ENCODE results near the gene PPP1R14B. TPM values are rescaled to one million over a fixed set of nuclear protein-coding genes. Genes with fewer than 3 reads are reported as not detected.
A peak's percentile ranks its signal among the peaks of the same experiment; 100 is the strongest.

The PPP1R14B gene
- total RNA-seq, 1 donor, result 26.4 TPM

GRCh38 chr11:64268025-64268892, 21.5 kb upstream of the PPP1R14B start:
- H3K27me3 ChIP-seq (ENCODE audit: insufficient read depth, low read length), result no peaks in the 10 kb centered on the region
- peak overlapping the region; percentile 66 for H3K4me3 ChIP-seq (ENCODE audit: low read length)
- peaks cover 35% of the 10 kb centered on the region for H3K4me1 ChIP-seq (ENCODE audit: insufficient read depth, low read length)
- no peaks in the 10 kb centered on the region for H3K9me3 ChIP-seq (ENCODE audit: low read depth, low read length)

- Histone ChIP-seq H3K9me3 (ENCODE audit: low read depth, low read length) (no peaks in the 10 kb centered on the region), H3K27me3 (ENCODE audit: insufficient read depth, low read length) (no peaks in the 10 kb centered on the region), H3K4me3 (ENCODE audit: low read length) (no peak overlapping the region), H3K4me1 (ENCODE audit: insufficient read depth, low read length) (peaks cover 35% of the 10 kb centered on the region)
Measured at GRCh38 chr11:64267207-64267945, 20.6 kb upstream of the PPP1R14B start.

DNA sequence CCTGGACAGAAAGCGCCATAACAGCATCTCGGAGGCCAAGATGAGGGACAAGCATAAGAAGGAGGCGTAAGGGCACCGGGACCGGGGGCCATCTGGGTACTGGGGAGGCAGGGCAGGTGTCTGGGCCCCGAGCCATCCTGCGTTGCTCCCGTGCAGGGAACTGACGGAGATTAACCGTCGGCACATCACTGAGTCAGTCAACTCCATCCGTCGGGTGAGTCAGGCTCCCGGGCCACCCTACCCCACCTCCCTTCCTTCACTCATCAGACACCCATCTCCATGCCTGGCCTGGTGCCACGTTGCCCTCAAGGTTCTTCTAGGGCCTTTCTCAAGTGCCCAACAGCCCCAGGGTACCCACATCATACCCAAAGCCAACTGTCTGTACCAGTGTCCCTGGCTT, 19.6 kb upstream of the PPP1R14B start:
- Histone ChIP-seq H3K9me3 (ENCODE audit: low read depth, low read length) (no peaks in the 10 kb centered on the region), H3K4me3 (ENCODE audit: low read length) (no peak overlapping the region), H3K27me3 (ENCODE audit: insufficient read depth, low read length) (no peaks in the 10 kb centered on the region), H3K4me1 (ENCODE audit: insufficient read depth, low read length) (peaks cover 26% of the 10 kb centered on the region)

GRCh38 chr11:64265176-64266160, 18.7 kb upstream of the PPP1R14B start:
- Histone ChIP-seq H3K4me1 (ENCODE audit: insufficient read depth, low read length) (peaks cover 22% of the 10 kb centered on the region), H3K9me3 (ENCODE audit: low read depth, low read length) (no peaks in the 10 kb centered on the region), H3K27me3 (ENCODE audit: insufficient read depth, low read length) (no peaks in the 10 kb centered on the region), H3K4me3 (ENCODE audit: low read length) (no peak overlapping the region)

DNA sequence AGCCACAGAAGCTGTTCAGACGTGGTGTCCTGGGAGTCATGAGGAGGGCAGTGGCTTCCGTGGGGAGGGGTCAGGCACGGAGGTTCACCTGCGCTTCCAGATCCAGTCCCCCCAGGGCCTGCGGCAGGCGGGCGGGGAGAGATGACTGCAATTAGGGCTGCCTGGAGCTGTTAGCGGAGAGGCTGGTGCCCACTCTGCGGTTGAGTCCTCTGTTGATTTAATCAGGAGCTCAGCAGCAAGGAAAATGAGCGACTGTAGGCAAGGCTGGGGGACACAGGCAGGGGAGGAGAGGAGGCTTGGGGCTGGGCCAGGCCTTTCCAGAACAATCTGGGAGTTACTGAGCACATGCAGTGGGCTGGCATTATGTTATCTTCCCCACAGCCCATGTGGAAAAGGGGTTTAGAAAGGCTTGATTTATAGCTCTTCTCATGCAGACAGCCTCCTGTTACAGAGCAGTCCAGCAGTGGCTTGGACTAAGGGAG, 17.7 kb upstream of the PPP1R14B start:
- Histone ChIP-seq H3K27me3 (ENCODE audit: insufficient read depth, low read length) (no peaks in the 10 kb centered on the region), H3K9me3 (ENCODE audit: low read depth, low read length) (no peaks in the 10 kb centered on the region), H3K4me1 (ENCODE audit: insufficient read depth, low read length) (peaks cover 20% of the 10 kb centered on the region), H3K4me3 (ENCODE audit: low read length) (no peak overlapping the region)

DNA sequence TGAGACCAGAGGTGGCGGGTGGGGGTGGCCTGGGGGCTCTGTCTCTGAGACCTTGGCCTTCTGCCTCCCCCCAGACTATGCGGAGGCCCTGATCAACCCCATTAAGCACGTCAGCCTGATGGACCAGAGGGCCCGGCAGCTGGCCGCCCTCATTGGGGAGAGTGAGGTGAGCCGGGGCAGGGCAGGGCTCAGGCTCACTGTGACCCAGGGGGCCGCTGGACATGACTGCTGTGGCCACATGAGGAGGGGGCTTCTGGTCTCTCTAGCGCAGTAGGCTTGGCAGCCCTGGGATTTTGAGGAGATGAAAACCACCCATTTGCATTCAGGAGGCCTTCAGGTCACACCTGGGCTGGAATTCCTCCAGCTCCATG, 17.2 kb upstream of the PPP1R14B start:
- peaks cover 16% of the 10 kb centered on the region for H3K4me1 ChIP-seq (ENCODE audit: insufficient read depth, low read length)
- no peaks in the 10 kb centered on the region for H3K9me3 ChIP-seq (ENCODE audit: low read depth, low read length)
- no peaks in the 10 kb centered on the region for H3K27me3 ChIP-seq (ENCODE audit: insufficient read depth, low read length)
- H3K4me3 ChIP-seq (ENCODE audit: low read length), result no peak overlapping the region

GRCh38 chr11:64263021-64263946, 16.5 kb upstream of the PPP1R14B start:
- H3K4me3 ChIP-seq (ENCODE audit: low read length), result no peak overlapping the region
- no peaks in the 10 kb centered on the region for H3K27me3 ChIP-seq (ENCODE audit: insufficient read depth, low read length)
- no peaks in the 10 kb centered on the region for H3K9me3 ChIP-seq (ENCODE audit: low read depth, low read length)
- peaks cover 9% of the 10 kb centered on the region for H3K4me1 ChIP-seq (ENCODE audit: insufficient read depth, low read length)

DNA sequence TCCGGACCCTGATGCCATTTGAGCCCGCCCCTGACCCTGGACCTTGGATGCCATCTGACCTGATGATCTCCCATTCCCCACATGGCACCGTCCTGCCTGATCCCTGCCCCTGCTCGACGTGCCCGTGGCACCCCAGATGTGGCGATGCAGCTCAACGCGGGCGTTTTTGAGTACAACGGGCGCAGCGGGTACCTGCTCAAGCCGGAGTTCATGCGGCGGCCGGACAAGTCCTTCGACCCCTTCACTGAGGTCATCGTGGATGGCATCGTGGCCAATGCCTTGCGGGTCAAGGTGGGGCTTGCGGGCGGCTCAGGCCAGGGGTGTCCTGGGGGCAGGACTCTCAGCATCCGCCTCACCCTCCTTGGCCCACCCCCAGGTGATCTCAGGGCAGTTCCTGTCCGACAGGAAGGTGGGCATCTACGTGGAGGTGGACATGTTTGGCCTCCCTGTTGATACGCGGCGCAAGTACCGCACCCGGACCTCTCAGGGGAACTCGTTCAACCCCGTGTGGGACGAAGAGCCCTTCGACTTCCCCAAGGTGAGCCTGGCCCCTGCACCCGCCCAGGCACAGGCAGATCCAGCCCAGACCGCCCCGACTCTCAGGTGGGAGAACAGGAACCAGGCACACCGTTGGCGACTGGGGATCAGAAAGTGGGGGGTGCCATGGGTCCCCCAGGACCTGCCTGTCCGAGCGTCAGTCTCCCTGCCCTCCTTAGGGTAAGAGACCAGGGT, 15.7 kb upstream of the PPP1R14B start:
- Histone ChIP-seq H3K9me3 (ENCODE audit: low read depth, low read length) (no peaks in the 10 kb centered on the region), H3K4me1 (ENCODE audit: insufficient read depth, low read length) (peaks cover under 1% of the 10 kb centered on the region), H3K4me3 (ENCODE audit: low read length) (no peak overlapping the region), H3K27me3 (ENCODE audit: insufficient read depth, low read length) (no peaks in the 10 kb centered on the region)

DNA sequence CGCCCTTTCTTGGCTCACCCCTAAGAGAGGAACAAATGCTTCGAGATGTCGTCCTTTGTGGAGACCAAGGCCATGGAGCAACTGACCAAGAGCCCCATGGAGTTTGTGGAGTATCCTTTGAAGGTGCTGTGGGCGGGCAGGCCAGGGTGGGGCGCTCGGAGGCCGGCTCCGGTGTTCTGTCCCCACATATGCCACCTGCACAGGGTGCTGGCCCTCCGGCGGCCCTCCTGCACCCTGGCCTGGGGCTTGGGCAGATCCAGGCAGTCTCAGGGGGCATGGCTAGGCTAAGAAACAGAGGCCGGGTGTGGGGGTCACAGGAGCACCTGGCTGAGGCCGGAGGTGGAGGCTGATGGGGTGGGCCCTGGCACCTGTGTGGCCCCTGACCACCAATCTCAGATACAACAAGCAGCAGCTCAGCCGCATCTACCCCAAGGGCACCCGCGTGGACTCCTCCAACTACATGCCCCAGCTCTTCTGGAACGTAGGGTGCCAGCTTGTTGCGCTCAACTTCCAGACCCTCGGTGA, 14.9 kb upstream of the PPP1R14B start:
- no peaks in the 10 kb centered on the region for H3K4me1 ChIP-seq (ENCODE audit: insufficient read depth, low read length)
- no peaks in the 10 kb centered on the region for H3K27me3 ChIP-seq (ENCODE audit: insufficient read depth, low read length)
- no peaks in the 10 kb centered on the region for H3K9me3 ChIP-seq (ENCODE audit: low read depth, low read length)
- H3K4me3 ChIP-seq (ENCODE audit: low read length), result no peak overlapping the region

DNA sequence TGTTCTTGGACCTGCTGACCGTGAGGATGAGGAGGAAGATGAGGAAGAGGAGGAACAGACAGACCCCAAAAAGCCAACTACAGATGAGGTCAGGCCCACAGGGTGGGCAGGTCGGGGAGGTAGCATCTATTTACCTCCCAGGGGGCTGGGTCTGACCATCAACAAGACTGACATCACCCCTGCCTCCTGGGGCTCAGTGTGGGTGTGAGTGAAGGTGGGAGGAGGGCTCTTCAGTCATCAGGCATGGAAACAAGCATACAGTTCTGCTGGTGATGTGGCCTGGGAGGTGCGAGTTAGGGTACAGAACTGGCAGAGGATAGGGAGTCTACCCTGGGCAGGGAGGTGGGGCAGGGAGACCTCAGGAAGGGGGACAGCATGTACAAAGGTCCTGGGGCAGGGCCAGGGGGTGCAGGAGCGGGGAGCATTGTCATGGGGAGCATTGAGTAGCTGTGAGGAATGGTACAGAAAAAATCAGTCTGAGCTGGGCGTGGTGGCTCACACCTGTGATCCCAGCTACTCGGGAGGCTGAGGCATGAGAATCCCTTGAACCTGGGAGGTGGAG, 13.5 kb upstream of the PPP1R14B start:
- no peak overlapping the region for H3K4me3 ChIP-seq (ENCODE audit: low read length)
- H3K4me1 ChIP-seq (ENCODE audit: insufficient read depth, low read length), result no peaks in the 10 kb centered on the region
- no peaks in the 10 kb centered on the region for H3K27me3 ChIP-seq (ENCODE audit: insufficient read depth, low read length)
- H3K9me3 ChIP-seq (ENCODE audit: low read depth, low read length), result no peaks in the 10 kb centered on the region

GRCh38 chr11:64259533-64260067, 12.9 kb upstream of the PPP1R14B start:
- Histone ChIP-seq H3K4me3 (ENCODE audit: low read length) (no peak overlapping the region), H3K4me1 (ENCODE audit: insufficient read depth, low read length) (no peaks in the 10 kb centered on the region), H3K9me3 (ENCODE audit: low read depth, low read length) (no peaks in the 10 kb centered on the region), H3K27me3 (ENCODE audit: insufficient read depth, low read length) (no peaks in the 10 kb centered on the region)

DNA sequence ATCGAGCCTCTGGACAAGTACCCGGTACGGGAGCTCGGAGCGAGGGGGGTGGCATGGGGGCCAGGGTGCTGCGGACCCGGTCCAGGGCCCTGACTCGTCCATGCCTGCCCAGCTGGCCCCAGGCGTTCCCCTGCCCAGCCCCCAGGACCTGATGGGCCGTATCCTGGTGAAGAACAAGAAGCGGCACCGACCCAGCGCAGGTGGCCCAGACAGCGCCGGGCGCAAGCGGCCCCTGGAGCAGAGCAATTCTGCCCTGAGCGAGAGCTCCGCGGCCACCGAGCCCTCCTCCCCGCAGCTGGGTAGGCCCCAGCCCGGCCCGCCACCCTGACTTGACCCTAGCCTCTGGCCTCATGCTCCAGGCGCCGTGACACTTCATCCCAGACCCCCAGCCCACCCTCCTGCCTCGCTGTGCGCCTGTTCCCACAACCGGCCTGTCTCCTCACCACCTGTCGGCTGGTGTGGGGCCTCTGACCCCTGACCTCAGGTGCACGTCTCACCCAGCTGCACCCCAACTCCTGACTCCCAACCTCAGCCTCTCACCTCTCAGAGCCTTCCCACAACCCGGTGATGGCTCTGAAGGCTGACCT, 12.3 kb upstream of the PPP1R14B start:
- Histone ChIP-seq H3K4me3 (ENCODE audit: low read length) (no peak overlapping the region), H3K9me3 (ENCODE audit: low read depth, low read length) (no peaks in the 10 kb centered on the region), H3K27me3 (ENCODE audit: insufficient read depth, low read length) (no peaks in the 10 kb centered on the region), H3K4me1 (ENCODE audit: insufficient read depth, low read length) (no peaks in the 10 kb centered on the region)

Measured in mononuclear cell (primary cell).